ENCODE measurements around the gene TJP3.

The TJP3 gene

DNA sequence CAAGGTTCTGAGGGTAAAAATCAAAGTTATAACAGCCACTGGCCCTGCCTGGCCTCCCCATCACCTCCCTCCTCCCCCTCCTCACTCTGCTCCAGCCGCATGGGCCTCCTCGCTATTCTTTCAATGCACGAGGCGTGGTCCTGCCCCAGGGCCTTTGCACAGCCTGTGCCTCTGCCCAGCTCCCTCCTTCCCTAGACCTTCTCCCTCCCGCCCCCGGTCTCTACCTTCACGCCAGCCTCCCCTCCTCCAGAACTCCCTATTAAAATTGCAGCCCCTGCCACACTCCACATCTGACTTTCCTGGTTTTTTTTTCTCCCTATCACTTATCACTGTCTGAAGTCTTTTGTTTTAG lies 60.5 kb downstream of the TJP3 start:
- no peak for DNase-seq (ENCODE audit: low spot score)

DNA sequence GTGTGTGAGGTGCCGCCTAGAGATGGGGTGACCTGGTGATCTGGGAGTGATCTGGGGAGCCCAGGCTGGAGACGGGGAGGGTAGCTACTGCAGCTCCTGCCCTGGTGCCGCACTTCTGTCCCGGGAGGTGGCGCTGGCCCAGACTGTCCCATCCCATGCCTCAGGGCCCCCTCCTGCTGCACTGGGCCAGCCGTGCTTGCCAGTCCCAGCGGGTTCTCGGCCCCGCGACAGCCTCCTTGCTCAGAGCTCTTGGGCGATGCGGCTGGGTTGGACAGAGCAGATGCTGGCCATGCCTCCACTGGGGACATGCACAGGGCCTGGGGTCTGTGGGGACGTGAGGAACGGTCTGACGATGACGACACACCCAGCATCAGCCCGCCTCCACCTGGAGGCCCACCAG lies 61.3 kb downstream of the TJP3 start:
- DNase-seq (ENCODE audit: low spot score): no peak

DNA sequence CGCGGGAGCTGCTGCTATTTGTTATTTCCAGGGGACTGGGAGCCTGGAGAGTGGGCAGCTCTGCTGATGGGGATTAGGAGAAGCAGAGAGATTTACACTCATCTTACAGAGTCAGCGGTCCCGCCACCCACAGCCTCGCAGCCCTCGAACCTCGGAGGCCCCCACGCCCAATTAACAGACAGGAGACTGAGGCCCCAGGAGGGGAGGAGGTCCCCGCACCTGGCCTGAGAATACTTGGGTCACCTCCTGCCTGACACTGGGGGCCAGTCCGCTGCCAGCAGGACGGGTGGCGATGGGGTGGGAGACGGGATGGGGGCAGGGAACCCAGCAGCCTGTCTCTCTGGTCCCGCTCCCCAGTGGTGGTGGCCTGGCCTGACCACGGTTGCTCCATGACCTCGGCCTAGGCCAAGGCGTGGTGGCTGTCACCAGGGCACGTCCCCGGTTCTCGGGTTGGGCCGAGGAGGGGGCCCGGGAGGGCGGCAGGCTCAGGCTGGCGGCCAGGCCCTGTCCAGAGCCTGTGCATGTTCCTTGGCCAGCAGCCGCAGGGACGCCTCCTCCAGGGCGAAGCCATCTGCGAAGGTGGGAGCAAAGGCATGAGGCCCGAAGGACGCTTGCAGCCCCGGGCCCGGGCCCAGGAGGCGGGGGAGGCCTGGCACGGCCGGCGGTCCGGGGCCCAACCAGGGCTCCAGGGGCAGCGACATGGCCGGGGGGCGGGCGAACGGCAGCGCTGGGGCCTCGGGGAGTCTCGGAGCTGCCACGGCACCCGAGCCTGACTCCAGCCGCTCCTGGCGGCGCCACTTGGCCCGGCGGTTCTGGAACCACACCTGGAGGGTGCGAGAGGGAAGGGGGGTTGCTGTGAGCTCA lies 62.2 kb downstream of the TJP3 start:
- DNase-seq (ENCODE audit: low spot score): no peak

DNA sequence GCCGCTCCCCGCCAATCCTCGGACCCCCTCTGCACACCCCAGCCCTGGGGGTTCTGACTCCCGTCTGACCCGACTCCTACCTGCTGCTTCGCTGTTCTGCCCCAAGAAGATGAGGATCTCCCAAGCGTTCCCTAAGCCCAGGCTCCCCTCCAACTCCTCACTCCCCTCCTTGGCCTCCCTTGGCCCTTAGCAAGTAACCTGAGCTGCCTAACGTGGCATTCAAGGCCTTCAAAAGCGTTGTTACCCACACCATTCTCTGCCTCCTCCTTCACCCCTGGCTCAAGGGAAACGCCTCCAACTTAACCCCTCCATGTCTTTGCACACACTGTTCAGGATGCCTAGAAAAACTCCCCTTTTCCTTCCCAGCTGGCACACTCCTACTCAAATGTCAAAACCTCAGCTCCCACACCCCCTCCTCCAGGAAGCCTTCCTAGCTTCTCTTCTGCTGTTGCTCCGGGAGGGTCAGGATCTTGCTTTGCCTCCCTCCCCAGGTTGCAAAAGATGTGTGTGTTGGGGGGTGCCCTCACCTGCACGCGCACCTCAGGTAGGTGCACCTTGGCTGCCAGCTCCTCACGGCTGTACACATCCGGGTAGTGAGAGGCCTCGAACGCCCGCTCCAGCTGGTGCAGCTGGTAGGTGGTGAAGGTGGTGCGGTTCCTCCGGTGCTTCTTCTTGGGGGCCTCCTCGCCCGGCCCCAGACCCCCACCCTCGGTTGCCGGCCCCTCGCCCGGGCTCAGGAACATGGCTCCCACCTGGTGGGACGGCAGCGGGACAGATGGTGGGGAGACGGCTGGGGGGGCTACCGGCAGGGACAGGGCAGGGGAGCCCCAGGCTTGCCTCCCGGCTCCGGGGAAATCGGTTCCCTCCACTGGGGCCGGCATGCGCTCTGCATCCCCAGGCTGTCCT lies 63.1 kb downstream of the TJP3 start:
- no peak for DNase-seq (ENCODE audit: low spot score)

DNA sequence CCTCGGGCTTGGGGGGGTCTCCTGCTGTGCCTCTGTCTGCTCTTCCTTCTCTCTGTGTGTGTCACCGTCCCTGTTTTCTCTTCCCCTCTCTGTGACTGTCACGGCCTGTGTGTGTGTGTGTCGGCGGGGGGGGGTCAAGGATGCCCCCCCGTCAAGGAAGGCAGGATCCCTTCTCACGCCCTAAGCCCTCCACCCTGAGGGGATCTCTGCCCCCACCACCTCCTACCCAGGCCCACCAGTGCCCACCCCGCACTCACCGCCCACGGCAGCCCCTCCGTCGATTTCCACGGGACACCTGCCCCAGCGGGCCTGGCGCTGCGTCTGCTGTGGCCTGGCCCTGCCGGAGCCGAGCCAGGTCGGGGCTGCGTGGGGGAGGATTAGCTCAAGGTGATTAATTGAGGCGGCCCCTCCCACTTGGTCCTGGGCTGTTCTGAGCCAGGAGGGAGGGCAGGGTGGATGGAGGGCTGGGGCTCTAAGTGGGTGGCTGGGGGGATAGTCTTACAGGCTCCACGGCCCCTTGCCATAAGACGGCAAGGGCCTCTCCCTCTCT lies 63.8 kb downstream of the TJP3 start, which contains the start of gene RAX2:
Gene RAX2, minus strand, starts transcription at position 323 of the 550 bp plus-strand sequence. CDS start 486 bp downstream, outside the sequence.
- no peak for DNase-seq (ENCODE audit: low spot score)

DNA sequence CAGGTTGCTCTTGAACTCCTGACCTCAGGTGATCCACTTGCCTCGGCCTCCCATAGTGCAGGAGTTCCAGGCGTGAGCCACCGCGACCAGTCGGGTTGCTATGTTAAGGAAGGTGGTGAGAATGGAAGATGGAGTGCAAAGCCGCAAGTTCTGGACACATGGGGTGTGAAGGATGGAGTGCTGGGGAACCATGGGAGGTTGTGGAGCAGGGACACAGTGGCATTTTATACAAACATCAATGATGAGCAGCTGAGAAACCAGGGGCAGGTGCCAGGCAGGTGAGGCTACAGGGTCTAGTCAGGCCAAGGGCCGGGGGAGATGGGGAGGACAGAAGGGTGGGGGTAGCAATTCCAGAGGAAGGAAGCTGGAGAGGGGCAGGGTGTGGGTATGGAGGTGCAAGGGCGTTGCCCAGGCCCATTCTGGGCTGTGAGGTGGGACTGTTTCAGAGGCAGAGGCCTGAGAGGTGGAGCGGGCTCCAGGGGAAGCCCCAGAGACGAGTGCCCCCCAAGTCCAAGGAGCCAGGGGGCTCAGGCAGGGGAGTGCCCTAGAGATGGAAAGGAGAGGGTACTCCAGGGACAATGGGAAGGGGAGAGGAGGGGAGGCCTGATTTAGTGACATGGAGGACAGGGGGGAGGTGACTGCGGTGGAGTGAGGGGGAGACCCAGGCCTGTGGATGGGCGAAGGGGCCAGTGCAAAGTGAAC lies 65.8 kb downstream of the TJP3 start:
- no peak for DNase-seq (ENCODE audit: low spot score)

DNA sequence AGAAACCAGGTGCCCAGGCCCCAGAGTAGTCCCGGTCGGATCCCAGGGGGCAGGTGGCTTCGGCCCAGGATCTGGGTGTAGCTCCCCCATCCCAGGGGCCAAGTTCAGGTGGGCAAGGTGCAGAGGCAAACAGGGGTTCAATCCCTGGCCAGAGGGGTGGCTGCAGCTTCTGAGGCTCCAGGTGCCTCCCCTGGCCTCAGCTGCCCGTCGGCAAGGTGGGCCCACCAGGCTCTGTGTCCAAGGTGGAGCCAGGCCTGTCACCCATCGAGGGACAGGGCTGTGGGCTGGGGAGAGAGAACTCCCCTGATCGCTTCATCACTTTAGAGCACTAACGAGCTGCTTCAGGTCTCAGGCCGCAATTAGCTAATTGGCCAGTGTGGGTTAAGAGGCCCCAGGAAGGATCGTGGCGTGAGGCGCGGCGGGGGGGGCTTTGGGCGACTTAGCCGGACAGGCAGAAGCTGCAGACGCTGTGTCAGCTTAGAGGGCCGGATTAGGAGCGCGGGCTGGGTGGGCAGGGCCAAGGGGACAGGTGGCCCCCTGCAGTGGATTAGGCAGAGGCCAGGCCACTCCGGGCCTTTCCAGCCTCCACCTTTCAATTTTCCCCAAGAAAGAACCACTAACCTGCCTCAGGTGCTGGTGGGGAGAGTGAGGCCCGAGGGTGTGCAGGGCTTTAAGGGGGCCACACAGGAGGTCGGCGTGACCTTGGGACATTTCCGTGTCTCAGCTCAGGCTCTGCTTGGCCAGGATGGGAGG lies 66.6 kb downstream of the TJP3 start:
- no peak for DNase-seq (ENCODE audit: low spot score)

DNA sequence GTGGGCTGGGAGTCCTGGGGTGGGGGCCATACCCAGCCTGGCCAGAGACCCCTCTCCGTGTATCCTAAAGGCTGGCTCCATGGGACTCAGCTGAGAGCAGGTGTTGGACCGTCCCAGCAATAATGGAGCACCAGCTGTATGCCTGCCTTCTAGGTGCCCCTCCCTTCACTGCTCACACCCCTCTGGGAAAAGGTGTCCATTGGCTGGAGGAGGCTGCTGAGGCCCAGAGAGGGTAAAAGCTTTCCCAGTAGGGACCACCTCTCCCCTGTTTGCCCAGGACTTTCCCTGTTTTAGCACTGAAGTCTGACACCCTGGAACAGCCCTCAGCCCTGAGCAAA lies 67.2 kb downstream of the TJP3 start:
- DNase-seq (ENCODE audit: low spot score): no peak

DNA sequence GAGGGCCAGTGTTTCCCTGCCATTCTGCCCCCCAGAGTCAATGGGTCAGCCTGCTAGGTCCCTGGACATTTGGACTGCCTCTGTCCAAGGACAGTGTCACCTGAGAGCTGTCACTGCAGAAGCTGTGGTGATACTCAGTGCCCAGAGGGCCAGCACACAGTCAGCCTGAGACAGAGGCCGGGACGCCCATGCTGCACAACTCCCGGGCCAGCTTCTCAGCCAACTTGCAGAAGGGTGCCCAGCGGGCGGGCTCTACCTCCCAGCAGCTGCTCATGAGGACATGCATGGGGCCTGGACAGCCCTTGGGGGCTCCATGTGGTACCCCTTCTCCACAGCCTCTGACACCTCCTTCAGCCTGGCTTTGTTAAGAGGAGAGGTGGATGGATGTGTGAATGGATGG lies 67.6 kb downstream of the TJP3 start:
- DNase-seq (ENCODE audit: low spot score): no peak

DNA sequence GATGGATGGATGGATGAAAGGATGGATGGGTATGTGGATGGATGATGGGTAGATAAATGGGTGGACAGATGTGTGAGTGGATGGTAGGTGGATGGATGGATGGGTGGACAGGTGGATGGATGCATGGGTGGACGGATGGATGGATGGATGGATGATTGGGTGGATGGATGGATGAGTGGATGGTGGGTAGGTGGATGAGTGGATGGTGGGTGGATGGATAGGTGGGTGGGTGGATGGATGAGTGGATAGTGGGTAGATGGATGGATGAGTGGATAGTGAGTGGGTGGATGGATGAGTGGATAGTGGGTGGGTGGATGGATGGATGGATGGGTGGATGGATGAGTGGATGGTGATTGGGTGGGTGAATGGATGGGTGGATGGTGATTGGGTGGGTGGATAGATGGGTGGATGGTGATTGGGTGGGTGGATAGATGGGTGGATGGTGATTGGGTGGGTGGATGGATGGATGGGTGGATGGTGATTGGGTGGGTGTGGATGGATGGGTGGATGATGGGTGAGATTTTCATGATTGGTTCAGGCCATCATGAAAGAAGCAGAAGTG lies 68.4 kb downstream of the TJP3 start:
- DNase-seq (ENCODE audit: low spot score): no peak

DNA sequence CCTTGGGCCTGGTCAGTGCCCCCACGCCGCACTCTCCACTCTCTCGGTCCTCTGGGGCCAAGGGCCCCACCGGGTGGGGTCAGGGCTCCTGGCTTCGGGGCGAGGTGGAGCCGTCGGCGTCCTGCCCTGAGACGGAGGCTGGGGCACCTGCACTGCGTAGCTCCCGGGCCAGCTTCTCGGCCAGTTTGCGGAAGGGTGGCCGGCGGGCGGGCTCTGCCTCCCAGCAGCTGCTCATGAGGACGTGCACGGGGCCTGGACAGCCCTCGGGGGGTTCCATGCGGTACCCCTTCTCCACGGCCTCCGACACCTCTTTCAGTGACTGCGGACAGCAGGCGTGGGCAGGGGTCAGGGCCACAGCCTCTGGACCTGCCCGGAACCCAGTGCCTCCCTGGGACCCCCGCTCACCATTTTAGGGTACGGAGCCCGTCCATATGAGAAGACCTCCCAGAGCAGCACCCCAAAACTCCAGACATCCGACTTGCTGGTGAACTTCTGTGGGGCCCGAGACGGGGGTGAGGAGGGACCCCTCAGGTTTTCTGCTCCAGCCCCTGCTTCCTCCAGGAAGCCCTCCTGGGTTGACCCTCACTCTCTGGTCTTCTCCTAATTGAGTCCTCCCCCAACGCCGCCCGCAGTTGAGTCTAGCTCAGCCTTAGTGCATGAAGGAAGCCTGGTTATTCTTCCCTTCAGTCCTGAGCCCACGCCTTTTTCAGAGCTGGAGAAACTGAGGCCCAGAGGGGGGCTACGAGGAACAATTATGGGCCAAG lies 70.1 kb downstream of the TJP3 start:
- DNase-seq (ENCODE audit: low spot score): no peak

DNA sequence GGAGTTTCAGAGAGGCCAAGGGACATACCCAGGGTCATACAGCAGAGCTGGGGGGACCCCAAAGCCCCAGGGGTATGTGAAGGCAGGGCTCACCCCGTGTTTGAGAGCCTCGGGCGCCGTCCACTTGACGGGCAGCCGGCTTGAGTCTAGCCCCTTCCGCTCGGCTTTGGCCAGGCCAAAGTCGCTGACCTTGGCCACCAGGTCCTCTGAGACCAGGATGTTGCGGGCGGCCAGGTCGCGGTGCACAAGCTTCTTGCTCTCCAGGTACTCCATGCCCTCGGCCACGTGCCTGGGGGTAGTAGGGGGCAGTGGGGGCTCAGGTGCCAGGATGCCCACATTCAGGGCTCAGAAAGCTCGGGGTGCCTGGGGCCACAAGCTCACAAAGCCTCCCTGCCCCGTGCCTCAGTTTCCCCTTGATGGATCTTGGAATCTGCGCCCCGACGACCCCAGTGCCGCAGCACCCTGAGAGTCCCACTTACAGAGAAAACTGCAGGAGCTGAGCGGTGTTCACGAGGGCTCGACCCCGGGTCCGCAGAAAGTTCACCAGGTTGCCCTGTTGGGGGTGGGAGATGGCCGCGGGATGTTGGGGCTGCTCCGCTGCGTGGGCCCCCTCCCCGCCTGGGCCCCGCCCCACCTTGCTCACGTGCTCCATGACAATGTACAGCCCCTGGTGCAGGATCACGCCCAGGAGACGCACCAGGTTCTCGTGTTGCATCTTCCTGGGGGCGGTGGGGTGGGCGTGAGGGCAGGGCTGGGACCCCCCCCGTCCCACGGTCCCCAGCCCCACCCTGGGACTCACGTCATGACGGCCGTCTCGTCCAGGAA lies 70.9 kb downstream of the TJP3 start:
- DNase-seq (ENCODE audit: low spot score): no peak

DNA sequence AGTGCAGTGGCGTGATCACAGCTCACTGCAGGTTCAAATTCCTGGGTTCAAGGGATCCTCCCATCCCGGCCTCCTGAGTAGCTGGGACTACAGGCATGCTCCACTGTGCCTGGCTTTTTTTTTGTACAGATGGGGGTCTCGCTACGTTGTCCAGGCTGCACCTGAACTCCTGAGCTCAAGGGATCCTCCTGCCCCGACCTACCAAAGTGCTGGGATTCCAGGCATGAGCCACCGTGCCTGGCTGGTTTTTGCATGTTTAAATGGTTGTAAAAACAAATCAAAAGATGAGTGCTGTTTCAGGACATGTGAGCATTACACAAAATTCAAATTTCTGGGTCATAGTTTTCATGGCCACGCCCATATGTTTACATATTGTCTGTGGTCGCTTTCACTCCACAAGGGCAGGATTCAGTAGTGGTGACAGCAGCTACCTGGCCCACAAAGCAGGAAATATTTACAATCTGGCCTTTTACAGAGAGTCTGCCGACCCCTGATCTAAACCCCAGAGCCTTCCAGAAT lies 72.7 kb downstream of the TJP3 start:
- no peak for DNase-seq (ENCODE audit: low spot score)

DNA sequence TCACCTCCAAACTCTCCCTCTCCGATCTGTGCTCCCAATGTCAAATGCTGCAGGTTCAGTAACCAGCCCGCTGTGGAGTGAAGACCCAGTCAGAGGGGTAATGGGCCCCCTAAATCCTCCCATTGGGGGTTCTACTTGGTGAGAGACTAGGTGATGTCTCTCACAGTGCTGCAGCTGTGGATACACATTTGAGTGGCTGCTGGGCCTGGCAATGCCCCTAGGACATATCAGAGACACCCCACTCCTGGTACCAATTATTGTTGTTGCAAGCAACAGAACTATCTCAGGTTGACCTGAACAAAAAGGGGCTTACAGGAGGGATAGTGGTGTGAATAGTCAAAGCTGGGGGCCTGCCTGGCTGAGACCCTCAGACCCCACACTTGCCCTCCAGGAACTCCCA lies 73.4 kb downstream of the TJP3 start:
- no peak for DNase-seq (ENCODE audit: low spot score)

DNA sequence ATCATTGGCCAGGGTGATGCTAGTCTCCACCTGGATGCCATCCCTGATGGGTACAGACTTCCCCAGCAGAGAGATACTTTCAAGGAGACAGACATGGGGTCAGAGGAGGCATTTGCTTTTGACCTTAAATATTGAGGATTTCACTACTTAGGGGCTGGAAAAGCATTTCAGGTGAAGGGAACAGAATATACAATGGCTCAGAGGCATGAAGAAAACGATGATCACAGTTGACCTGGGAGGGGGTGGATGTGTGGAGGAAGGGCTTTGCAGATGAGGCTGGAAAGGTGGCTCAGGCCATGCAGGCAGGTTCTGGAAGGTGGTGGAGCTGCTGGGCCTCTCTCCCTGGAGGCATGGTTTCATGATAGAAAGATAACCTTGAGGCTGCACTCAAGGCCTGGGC lies 74.1 kb downstream of the TJP3 start:
- no peak for DNase-seq (ENCODE audit: low spot score)

DNA sequence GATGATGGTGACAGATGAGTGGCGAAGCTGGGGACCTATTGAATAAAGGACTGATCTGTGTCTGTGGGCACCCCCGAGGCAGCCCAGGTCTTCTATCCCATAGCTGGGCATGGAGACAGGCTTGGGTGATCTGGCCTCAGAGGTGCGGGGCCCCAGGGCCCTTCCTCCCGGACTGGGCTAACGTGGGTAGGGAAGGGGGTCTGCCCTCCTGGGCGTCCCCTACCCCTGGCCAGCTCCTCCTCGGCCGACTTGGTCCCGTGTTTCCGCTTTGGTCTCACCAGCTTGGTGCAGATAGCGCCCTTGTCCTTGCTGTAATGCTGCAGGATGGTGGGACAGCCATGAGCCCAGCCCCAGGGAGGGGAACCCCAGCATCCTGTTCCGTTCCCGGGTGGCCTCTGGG lies 74.7 kb downstream of the TJP3 start:
- no peak for DNase-seq (ENCODE audit: low spot score)

DNA sequence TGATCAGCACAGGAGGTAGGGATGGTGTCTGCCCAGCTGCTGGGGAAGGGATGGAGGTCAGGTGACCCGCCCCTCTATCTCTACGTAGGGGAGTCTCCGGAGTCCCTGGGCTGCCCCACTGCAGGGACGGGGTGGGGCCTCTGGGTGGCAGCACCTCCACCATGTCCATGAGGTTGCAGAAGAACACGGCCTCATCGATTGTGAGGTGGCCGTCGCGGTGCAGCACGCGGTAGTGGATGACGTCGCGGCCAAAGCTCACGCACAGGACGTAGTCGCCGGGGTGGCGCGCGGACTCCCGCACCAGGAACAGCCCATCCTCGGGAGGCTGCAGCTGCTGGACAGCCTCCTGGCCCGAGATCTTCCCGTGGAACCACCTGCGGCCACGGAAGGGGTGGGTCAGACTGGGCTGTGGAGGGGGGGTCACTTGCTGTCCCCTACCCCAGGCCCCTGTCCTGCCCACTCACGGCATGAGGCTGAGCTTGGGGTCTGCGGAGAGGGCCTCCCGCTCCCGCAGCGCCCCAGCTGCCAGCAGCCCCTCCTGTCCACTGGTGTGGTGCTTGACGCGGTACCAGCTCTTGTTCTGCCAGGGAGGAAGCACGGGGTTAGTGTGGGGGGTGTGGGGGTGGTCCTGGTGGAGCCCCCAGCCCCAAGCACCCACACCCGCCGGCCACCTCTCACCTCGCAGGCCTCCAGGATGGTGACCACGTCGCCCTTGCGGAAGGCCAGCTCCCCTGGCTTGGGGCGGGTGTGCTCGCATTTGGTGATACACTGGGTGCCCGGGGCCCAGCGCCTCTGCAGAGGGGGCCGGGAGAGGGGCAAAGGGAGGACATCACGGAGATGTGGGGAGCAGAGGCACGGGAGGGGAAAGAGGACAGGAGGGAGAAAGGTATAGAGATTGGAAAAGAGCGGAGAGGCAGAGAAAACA lies 75.7 kb downstream of the TJP3 start:
- DNase-seq (ENCODE audit: low spot score): no peak
